ENCODE results near the gene LARGE1. TPM values are rescaled to one million over a fixed set of nuclear protein-coding genes. Genes with fewer than 3 reads are reported as not detected.

LARGE1 gene
- total and polyA plus RNA-seq, 2 of the 13 experiments (the other 11 are each of a cell fraction or from before 2014, with no cell fraction given): 8.4 to 11.0 TPM

- TF ChIP-seq ZNF414 (CRISPR knock-in tag; IDR thresholded peaks at IDR 0.05): no peak
- no peak for TF ChIP-seq ZNF580 (CRISPR knock-in tag; IDR thresholded peaks at IDR 0.05; ENCODE audit: borderline replicate concordance, low read depth)
- TF ChIP-seq ZNF644 (CRISPR knock-in tag; IDR thresholded peaks at IDR 0.05; ENCODE audit: low read depth): 0 out of 2 replicates have a peak, but pooled peaks have one; percentile 5
- TF ChIP-seq PRDM15 (CRISPR knock-in tag; IDR thresholded peaks at IDR 0.05): no peak
- TF ChIP-seq FLYWCH1 (CRISPR knock-in tag; IDR thresholded peaks at IDR 0.05): no peak
Observed at GRCh38 chr22:33271390-33272161, 648.7 kb downstream of the LARGE1 start (continued).

- intact Hi-C loops (cut with micrococcal nuclease; ENCODE audit: unreplicated experiment): no loop called here
- ChIA-PET CTCF (ENCODE audit: low intra/inter-chr PET ratio, low total read pairs) (no interaction called here), POLR2A (no interaction called here)
- no peaks in the 10 kb centered on the region for H3K9me3 ChIP-seq (ENCODE audit: low read length)
- peaks cover 68% of the 10 kb centered on the region for H3K4me1 ChIP-seq (ENCODE audit: insufficient read depth, low read length)
- no peaks in the 10 kb centered on the region for H3K27me3 ChIP-seq (ENCODE audit: control insufficient read depth in 1 of 2, insufficient read depth in 2 of 2, low read length in 2 of 2)
- no peaks in the 10 kb centered on the region for H4K20me1 ChIP-seq (ENCODE audit: insufficient read depth, low read length)
- H3K36me3 ChIP-seq (replicated peaks in 1 of 2; ENCODE audit: control insufficient read depth in 1 of 2, insufficient read depth in 2 of 2, low read length in 2 of 2): no peaks in the 10 kb centered on the region; a peak in 1 of 5 replicates
- peak; percentile 24; the same call in 2 of the 3 replicates for ATAC-seq
- no peak for FAIRE-seq
- H2AFZ ChIP-seq (ENCODE audit: low read length): no peak overlapping the region
- in situ Hi-C loops (cut with HindIII; ENCODE audit: extremely low pct_ligation_motif_present, low pct_unique_long_range_greater_than_20kb): no loop called here
- no peak overlapping the region for H3K4me2 ChIP-seq (ENCODE audit: low read depth, low read length)
- no peak overlapping the region for H3K27ac ChIP-seq (ENCODE audit: extremely low read length, insufficient read depth, low read length)
- BruUV-seq (replicated peaks): no TSS peak
- no peak overlapping the region for H3K9ac ChIP-seq (ENCODE audit: insufficient read depth, low read depth, low read length)
- no peak overlapping the region for H3K4me3 ChIP-seq (replicated peaks in 1 of 3; ENCODE audit: insufficient read depth in 1 of 3, low read depth in 2 of 3, low read length in 3 of 3)
- H3K79me2 ChIP-seq (ENCODE audit: insufficient read depth, low read length): no peaks in the 10 kb centered on the region
- peak; percentile 64 for DNase-seq (ENCODE audit: low spot score)
- no peak for TF ChIP-seq FOXP1 (IDR thresholded peaks at IDR 0.05)
- peak; percentile 11; the same call in 1 of the 2 replicates for TF ChIP-seq FOXP1 (CRISPR knock-in tag; IDR thresholded peaks at IDR 0.05)
- TF ChIP-seq CREB3 (CRISPR knock-in tag; IDR thresholded peaks at IDR 0.05): no peak
- peak; percentile 41; the same call in 1 of the 2 replicates for TF ChIP-seq ZNF609 (CRISPR knock-in tag; IDR thresholded peaks at IDR 0.05; ENCODE audit: borderline replicate concordance)
- TF ChIP-seq BCL6 (CRISPR knock-in tag; IDR thresholded peaks at IDR 0.05): peak; percentile 90
- no peak for TF ChIP-seq ZNF333 (CRISPR knock-in tag; IDR thresholded peaks at IDR 0.05; ENCODE audit: borderline replicate concordance)
- TF ChIP-seq ZNF383 (CRISPR knock-in tag; IDR thresholded peaks at IDR 0.05; ENCODE audit: borderline replicate concordance): no peak
Observed at GRCh38 chr22:33270596-33270995, 649.7 kb downstream of the LARGE1 start.
